GM21825 (cell line): Measurements from ENCODE around the gene CYLD.

Experiments used
- ATAC-seq: cut with Tn5 transposase; IDR thresholded peaks from one replicate; pipeline ENCODE4 v1.9.1; 2021; ENCODE audit warnings: mild to moderate bottlenecking, moderate library complexity; ENCODE audit not compliant: unreplicated experiment

The CYLD gene

DNA sequence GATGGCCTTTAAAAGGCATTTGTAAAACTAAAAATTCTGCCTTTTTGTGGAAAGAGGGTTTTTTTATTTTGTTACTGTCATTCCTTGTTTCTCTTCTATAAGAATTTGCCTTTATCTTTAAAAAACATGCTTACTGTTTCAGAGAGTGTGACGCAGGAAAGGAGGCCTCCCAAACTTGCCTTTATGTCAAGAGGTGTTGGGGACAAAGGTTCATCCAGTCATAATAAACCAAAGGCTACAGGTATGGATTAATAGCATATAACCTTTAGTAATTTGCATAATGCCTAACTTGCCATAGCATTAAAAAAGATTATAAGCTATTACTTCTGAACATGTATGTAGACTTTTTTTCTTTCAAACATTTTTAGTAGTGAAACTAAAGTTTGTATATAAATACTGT is 34.2 kb downstream of the CYLD start:
- ATAC-seq = no peak

GRCh38 chr16:50778284-50779163 is 36.6 kb downstream of the CYLD start:
- ATAC-seq = no peak

- ATAC-seq = no peak
Observed at GRCh38 chr16:50781043-50781442, 39.2 kb downstream of the CYLD start.

- no peak for ATAC-seq
Observed at GRCh38 chr16:50781518-50781917, 39.6 kb downstream of the CYLD start.

DNA sequence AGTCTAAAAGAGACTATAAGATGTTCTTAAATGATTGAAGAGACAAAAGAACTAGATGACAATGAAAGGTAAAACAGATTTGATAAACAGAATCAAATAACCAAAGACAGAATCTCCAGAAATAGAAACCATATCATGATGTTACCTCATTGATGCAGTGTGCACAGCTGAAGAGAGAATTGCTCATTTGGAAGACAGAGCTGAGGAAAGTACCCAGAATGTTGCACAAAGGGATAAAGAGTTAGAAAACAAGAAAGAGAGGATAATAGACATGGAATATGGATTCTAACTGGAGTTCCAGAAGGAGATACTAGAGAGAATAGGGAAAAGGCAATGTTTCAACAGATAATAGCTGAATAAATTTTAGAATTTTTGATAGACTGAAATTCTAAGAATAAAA is 47.9 kb downstream of the CYLD start:
- no peak for ATAC-seq

DNA sequence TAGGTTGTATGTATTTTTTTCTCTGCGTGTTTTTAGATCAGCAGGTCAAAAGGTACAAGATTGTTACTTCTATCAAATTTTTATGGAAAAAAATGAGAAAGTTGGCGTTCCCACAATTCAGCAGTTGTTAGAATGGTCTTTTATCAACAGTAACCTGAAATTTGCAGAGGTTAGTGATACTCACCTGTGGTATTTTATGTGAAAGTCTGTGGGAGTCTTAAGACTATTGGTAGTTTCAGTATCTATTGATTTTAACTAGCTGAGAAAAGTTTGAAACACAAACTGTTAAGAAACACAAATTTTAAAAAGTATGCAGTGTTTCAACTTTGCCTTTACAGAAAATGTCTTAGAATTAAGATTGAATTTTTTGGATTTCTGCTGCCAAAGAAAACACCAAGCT is 49.6 kb downstream of the CYLD start:
- ATAC-seq = no peak

DNA sequence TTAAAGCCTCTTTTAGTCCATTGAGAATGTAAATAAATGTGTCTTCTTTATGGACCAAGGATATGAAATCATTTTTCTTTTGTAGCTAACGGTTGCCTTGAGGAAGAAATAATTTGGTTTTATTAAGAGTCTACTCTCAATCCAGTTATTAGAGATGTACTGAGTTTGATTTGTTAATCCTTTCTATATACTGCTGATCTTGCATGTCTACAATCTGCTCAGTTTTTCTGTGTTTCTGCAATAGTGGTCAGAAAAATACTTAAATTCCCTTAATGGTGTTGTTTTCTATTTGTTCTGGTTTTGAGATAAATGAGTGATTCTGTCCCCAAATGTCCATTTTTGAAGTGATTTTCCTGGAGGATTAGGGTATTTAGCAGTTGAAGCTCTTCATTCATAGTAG is 54.9 kb downstream of the CYLD start:
- ATAC-seq = no peak

GRCh38 chr16:50797456-50797855 is 55.6 kb downstream of the CYLD start:
- no peak for ATAC-seq

DNA sequence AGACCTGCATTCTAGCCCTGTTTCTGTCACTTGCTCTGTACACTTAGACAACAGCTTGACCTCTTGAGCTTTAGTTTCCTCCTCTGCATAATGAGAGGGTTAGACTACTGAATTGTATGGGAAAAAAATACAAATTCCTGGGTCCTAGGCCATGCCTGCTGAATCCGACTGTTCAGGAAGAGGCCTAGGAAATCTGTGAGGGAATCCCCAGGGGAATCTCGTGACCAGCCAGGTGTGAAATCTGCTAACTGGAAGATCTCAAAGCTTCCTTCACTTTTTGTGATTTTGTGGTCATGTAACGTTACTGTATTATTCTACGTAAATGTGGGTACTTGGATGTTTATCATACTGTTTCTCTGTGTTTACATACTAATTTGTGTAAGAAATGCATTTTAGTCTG is 58.2 kb downstream of the CYLD start:
- ATAC-seq = no peak

DNA sequence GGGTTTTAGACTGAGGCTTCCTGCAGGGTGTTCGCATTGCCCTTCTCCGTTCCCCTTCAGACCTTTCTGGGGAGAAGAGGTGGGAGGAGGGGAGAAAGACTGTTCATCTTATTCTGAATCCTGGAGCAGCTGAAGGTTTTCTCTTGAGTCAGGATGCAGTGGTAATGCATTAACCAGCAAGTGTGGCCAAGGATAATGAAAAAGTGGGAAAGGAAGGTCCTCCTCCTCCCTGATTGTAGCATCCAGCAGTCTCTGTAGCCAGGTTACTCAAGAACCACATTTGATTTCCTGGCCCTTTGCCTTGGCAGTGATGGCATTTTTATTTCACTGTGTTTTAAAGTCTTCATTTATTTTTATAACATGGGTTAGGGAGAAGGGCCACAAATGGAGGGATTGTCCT is 59.1 kb downstream of the CYLD start:
- no peak for ATAC-seq

DNA sequence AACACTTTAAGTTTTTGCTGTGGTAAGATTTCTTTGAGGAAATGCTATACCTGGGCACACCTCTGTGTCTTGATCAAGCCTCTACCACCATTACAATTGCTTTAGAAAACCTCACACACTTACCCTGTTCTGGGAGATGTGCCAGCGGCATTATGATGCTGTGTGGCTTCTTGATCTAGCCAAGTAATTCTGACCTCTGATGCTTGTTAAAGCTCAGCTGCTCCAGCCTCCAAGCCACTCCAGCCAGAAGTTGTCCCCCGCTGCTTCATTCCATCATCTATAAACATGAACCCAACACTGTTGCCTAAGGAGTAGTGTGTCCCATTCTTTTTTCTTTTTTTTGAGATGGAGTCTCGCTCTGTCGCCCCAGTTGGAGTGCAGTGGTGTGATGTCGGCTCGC is 60.1 kb downstream of the CYLD start:
- ATAC-seq = no peak

- no peak for ATAC-seq
Observed at GRCh38 chr16:50802961-50803360, 61.1 kb downstream of the CYLD start.

GRCh38 chr16:50804290-50804907 is 62.5 kb downstream of the CYLD start:
- no peak for ATAC-seq

DNA sequence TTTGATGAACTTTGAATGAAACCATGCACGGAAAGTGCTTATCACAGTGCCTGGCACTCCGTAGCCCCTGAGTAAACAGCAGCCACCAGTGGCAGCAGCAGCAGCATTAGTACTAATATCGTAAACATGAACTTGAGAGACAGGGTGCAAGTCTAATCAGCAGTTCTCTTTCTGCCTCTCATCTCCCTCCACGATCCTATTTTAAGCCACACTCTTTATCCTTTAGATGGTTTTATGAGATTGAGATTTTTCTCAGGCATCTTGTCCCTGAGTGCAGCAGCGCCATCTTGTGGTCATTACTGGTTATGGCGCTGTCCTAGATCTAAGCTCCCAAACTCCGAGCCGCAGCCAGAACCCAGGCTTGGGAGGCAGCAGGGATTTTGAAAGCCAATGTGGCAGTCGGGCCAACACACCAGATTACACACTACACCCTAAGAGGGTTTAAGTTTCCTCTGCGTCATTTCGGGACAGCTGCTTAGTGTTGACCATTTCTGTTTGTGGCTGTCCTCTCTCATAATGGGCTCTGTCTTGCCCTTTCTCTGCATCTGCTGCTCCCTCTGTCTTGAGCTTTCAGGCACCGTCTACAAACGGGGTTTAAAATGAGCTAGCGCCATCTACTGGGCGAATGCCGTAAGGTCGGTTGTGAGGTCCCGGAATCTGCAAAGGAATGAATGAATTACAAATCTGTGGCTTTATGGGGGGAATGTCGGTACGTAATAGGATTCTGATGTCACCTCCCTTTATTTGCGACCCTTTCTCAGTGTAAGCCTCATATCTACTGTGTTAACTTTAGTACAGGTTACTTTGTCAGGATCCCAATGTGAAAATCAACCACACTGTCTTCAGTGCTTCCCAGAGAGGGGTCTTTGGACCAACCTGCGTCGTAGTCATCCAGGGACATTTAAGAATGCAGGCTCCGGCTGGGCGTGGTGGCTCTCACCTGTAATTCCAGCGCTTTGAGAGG is 64.5 kb downstream of the CYLD start:
- ATAC-seq = peak; percentile 74

GRCh38 chr16:50808929-50809538 is 67.1 kb downstream of the CYLD start:
- ATAC-seq = no peak

- ATAC-seq = peak; percentile 68
Observed at GRCh38 chr16:50809561-50809960, 67.7 kb downstream of the CYLD start.

DNA sequence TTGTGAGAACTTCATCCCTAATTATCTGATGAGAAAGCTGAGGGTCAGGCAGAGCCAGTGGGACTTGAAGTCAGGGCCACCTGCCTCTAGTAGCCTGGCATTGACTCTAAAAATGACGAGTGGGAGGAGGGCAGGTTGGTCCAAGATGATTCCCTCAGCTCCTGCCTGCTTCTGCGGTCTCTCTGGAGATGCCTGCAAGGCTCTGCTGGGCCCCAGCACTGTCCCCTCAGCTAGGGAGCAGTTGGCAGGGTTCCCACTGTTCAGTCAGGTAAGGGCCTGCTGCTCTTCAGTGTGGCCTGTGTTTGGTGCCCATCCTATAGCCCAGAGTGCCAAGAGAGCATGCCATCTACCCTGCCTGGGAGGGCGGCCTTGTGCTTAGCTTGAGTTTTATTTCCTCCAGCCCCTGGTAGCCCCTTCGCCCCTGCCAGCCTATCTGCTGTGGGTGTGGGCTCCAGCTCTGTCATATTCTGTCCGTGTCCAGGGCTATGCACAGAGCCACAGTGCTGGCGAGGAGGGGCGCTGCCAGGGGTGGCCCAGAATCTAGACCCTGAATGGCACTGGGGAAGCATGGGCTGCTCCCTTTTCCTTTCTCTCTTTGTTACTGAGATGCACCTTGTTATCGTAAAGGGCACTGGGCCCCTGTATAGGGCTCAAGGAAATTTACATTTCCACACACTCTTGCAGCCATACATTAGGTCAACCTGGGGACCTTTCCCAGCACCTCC is 68.5 kb downstream of the CYLD start:
- ATAC-seq = no peak

- ATAC-seq = no peak
Observed at GRCh38 chr16:50812046-50812445, 70.2 kb downstream of the CYLD start.

GRCh38 chr16:50812876-50813466 is 71.1 kb downstream of the CYLD start:
- no peak for ATAC-seq

GRCh38 chr16:50814052-50814451 is 72.2 kb downstream of the CYLD start:
- no peak for ATAC-seq
